Fibroblast of mammary gland (primary cell): ENCODE results near the gene CFD.

Experiments
- DNase-seq: peaks from one replicate; pipeline ENCODE4 v3.0.0-alpha.2; 2010; ENCODE audit warnings: low read depth
- H3K4me3 ChIP-seq: 2 replicates; pipeline ENCODE4 v1.5.1; 2011; ENCODE audit warnings: low read depth, mild to moderate bottlenecking, low read length, moderate library complexity; ENCODE audit not compliant: control insufficient read depth
- TF ChIP-seq, protein P1 (sequence below): conservative IDR thresholded peaks from 2 replicates; pipeline ENCODE4 v1.5.1; 2011; ENCODE audit warnings: low read depth, low read length, inconsistent platforms; ENCODE audit not compliant: control insufficient read depth, insufficient read depth

The CFD gene

DNA sequence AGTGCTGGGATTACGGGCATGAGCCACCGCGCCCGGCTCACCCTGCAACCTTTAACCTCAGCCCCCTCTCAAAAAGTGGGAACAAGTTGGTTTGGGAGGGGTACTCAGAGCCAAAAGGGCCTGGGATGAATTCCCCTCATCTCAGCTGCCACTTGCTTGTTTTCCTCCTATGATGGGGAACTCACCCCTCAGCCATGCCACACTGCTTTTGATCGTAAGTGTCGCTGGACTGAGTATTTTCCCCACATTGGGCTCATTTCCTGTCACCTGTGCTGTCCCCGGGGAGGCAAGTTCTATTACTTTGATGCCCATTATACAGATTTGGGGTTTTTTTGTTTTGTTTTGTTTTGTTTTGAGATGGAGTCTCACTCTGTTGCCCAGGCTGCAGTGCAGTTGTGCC, 47.0 kb downstream of the CFD start:
- TF ChIP-seq, protein P1, sequence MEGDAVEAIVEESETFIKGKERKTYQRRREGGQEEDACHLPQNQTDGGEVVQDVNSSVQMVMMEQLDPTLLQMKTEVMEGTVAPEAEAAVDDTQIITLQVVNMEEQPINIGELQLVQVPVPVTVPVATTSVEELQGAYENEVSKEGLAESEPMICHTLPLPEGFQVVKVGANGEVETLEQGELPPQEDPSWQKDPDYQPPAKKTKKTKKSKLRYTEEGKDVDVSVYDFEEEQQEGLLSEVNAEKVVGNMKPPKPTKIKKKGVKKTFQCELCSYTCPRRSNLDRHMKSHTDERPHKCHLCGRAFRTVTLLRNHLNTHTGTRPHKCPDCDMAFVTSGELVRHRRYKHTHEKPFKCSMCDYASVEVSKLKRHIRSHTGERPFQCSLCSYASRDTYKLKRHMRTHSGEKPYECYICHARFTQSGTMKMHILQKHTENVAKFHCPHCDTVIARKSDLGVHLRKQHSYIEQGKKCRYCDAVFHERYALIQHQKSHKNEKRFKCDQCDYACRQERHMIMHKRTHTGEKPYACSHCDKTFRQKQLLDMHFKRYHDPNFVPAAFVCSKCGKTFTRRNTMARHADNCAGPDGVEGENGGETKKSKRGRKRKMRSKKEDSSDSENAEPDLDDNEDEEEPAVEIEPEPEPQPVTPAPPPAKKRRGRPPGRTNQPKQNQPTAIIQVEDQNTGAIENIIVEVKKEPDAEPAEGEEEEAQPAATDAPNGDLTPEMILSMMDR: no peak
- no peak overlapping the region for H3K4me3 ChIP-seq
- no peak for DNase-seq

- DNase-seq: no peak
- TF ChIP-seq, protein P1: no peak
- H3K4me3 ChIP-seq: no peak overlapping the region
Measured at GRCh38 chr19:907183-907853, 47.9 kb downstream of the CFD start.

GRCh38 chr19:911197-912033, 52.0 kb downstream of the CFD start:
- DNase-seq: no peak
- TF ChIP-seq, protein P1: no peak
- H3K4me3 ChIP-seq: no peak overlapping the region

DNA sequence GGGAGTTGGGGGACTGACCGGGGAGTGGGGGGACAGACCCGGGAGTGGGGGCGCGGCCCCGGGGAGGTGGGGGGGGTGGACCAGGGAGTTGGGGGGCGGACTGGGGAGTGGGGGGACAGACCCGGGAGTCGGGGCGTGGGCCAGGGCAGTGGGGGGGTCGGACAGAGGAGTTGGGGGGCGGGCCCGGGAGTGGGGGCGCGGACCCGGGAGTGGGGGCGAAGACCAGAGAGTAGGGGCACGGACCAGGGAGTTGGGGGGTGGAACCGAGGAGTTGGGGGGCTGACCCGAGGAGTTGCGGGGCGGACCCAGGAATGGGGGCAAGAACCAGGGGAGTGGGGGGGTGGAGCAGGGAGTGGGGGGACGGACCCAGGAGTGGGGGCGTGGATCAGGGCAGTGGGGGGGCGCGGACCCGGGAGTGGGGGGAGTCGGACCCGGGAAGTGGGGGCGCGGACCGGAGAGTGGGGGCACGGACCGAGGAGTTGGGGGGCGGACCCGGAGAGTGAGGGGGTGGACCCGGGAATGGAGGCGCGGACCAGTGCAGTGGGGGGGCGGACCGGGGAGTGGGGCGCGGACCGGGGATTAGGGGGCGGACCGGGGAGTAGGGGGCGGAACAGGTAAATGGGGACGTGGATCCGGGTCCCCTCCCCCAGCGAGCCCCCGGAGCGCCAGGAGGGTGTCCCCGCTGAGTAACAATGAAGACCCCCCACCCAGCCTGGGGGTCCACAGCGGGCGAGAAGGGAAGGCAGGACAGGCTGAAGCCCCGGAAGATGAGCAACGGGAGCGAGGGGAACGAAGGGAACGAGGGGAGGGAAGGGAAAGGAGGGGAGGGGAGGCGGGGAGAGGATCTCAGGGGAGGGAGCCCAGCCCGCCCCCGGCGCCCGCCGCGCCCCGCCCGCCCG, 53.0 kb downstream of the CFD start:
- no peak for DNase-seq
- TF ChIP-seq, protein P1: no peak
- peak overlapping the region; percentile 77 for H3K4me3 ChIP-seq
